Stimulated activated CD8-positive, alpha-beta memory T cell treated with anti-CD3 and anti-CD28 coated beads, Interleukin-15, amount 100 ng/mL, for 48 hours (primary cell): ENCODE results near the gene WLS.

Experiments used
- DNase-seq, 2 donors: peaks; one replicate each; pipeline ENCODE4 v3.0.0-alpha.2; 2020; ENCODE audit warnings: low read depth in 2 of 2

The WLS gene

GRCh38 chr1:68228851-68229250, 3.5 kb downstream of the WLS start:
- DNase-seq, result no peak

- no peak for DNase-seq
These were observed 4.7 kb downstream of the WLS start for GRCh38 chr1:68227598-68227997.

- no peak for DNase-seq
These were observed 6.5 kb downstream of the WLS start for GRCh38 chr1:68225781-68226180.

- no peak for DNase-seq
These were observed 8.6 kb downstream of the WLS start for GRCh38 chr1:68223687-68224086.

DNA sequence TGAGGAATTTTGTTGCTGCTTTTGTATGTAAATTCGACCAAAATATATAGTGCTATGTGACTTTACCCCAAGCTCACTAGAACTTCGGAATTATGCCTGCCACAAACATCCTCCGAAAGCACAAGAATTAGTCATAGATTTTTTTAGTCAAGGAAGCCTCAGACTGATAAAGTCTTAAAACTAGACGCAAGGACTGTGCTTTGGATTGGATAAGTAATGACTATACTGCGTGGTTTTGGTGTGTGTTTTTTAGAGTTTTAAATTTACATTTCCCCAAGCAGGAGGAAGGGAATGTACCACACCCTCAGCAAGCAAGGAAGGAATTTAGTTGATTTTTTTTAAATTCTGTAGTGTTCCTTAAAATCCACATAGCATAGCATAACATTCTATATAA, 10.3 kb downstream of the WLS start:
- no peak for DNase-seq

- DNase-seq, result no peak
These were observed 11.0 kb downstream of the WLS start for GRCh38 chr1:68221001-68221979.

GRCh38 chr1:68220420-68220819, 11.9 kb downstream of the WLS start:
- DNase-seq, result no peak

- DNase-seq, result no peak
These were observed 13.8 kb downstream of the WLS start for GRCh38 chr1:68218490-68218889.

GRCh38 chr1:68217618-68218017, 14.7 kb downstream of the WLS start:
- DNase-seq, result no peak

- DNase-seq, result no peak
These were observed 15.2 kb downstream of the WLS start for GRCh38 chr1:68217060-68217554.

- DNase-seq, result no peak
These were observed 16.1 kb downstream of the WLS start for GRCh38 chr1:68216089-68216772.

- DNase-seq, result no peak
These were observed 18.5 kb downstream of the WLS start for GRCh38 chr1:68213843-68214242.

- DNase-seq, result no peak
These were observed 20.5 kb downstream of the WLS start for GRCh38 chr1:68211761-68212380.

DNA sequence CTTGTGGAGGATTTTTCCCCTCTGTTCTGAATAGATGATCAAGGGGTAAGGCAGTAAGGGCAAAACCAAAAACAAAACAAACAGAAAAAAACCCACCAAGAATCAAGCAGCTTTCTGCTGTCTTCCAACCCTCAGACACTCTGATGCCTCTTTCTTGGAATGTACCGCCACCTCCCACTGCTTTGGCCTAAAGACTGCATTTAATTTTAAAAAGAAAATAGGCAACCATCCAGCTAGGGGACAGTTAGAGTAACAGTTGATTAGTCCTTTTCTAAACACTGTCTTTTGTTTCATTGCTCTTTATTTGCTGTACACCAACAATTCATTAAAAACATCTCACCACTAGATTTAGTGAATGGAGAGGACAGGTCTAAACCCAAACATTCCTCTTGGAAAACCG, 21.5 kb downstream of the WLS start:
- DNase-seq, result no peak

GRCh38 chr1:68210027-68210426, 22.3 kb downstream of the WLS start:
- no peak for DNase-seq

- DNase-seq, result no peak
These were observed 25.3 kb downstream of the WLS start for GRCh38 chr1:68206848-68207689.

DNA sequence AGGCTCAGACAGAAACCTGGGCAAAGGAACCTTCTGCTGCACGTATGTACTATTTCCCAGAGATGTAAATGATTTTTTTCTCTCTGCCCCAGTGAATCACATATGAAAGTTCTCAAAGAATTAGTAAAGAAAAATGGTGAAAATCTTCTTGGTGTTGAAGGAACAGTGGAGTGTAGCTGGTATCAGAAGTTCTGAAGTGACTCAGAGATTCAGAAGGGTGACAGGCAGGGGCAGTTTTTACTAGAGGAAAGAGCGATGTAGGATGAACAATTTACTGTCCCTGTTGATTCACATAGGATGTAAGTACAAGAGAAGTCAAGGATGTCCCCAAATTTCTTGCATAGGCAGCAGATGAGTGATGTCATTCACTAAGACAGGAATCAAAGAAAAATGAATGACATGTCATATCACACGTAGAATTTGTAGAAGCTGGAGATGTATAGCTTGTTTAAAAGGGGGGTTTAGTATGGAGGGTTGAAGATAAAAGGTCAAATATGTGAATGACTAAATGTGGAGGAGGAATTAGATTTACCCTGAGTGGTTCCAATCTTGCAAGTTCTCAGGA, 26.4 kb downstream of the WLS start:
- DNase-seq, result no peak

DNA sequence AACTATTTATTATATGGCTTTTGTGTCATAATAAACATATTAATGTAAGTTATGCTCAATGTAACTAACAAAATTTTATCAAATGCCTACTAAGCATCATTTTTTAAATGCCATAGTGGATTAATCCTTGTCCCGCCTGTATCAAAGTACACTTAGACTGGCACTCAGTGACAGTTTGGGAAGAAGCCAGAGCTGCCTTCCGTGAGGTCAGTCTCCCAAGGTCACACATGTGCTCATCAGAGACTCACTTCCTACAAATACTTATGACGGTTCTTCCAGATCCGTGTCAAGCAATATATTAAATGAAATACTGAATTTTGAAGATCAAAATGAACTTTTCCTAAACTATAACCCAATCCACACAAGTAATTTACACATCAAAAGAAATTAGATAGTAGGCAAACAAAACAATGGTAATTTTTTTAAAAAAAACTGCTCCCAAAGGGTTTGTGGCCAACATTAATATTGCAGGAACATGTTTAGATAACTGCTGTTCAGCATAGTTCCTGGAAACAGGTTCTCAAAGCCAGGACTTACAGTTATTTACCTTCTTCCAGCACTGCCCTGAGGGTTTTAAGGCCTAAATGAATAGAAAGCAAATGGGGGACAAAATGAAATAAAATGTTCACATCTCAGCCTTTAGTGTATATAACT, 27.2 kb downstream of the WLS start:
- DNase-seq, result no peak

DNA sequence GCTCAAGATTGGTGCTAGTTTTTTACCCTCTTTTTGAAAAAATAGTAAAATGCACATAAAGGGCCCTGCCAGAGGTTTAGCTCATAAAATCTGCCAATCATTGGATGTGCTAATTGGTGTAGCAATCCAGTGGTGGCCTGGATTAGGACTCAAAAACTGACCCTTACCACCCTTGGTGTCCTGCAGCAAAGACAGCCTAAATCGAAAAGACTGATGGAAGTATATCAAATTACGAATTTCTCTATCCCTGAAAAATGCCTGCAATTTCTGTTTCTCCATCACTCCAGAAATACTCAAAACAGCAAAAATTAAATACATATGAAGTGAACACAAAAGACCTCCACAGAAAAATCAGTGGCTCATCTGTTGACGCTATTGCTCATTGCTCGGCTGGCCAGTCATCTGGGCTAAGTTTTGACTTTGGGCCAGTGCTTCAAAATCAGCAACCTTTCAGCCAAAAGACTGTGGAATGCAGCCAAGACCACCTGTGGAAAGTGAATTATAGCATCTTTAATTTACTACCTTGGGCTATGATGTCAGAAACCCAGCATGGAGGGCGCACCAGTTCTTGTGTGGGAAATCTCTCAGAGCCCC, 30.0 kb downstream of the WLS start:
- DNase-seq, result no peak

GRCh38 chr1:68201546-68202238, 30.6 kb downstream of the WLS start:
- DNase-seq, result no peak
